Measurements from ENCODE around the gene TOX3. TPM values are rescaled to one million over a fixed set of nuclear protein-coding genes. Genes with fewer than 3 reads are reported as not detected.

Gene TOX3
- total and polyA plus RNA-seq, 2 experiments from 2014 or later: not detected

- H3F3A ChIP-seq (ENCODE audit: insufficient read depth): no peaks in the 10 kb centered on the region
- in situ Hi-C loops (cut with MboI): no loop called here
- WGBS, 2 experiments (ENCODE audit: low coverage in 1 of 2, low lambda C conversion rate in 2 of 2, missing lambda C conversion rate in 2 of 2): 15 to 17% methylated on average over 1 of the region's 1 CpG
Observed at GRCh38 chr16:52568495-52568894, 21.6 kb upstream of the TOX3 start.

GRCh38 chr16:52567193-52567592 is 20.2 kb upstream of the TOX3 start:
- Histone ChIP-seq H3K4me2 (ENCODE audit: unreplicated experiment) (no peak overlapping the region), H3K4me1 (ENCODE audit: insufficient read depth) (no peaks in the 10 kb centered on the region), H3K27me3 (replicated peaks; ENCODE audit: insufficient read depth) (no peaks in the 10 kb centered on the region), H3K9me2 (ENCODE audit: insufficient read depth) (no peaks in the 10 kb centered on the region), H3K4me3 (no peak overlapping the region), H4K20me1 (ENCODE audit: insufficient read depth) (no peaks in the 10 kb centered on the region), H3K9me3 (ENCODE audit: low read depth) (no peaks in the 10 kb centered on the region), H3K79me2 (ENCODE audit: insufficient read depth) (no peaks in the 10 kb centered on the region), H3K9ac (no peak overlapping the region), H3K27ac (no peak overlapping the region), H3K36me3 (ENCODE audit: low read depth) (no peaks in the 10 kb centered on the region), H3F3A (ENCODE audit: insufficient read depth) (no peaks in the 10 kb centered on the region), H2AFZ (no peak overlapping the region)
- 8% methylated on average over 4 of the region's 4 CpGs for WGBS, 2 experiments (ENCODE audit: low coverage in 1 of 2, low lambda C conversion rate in 2 of 2, missing lambda C conversion rate in 2 of 2)
- TF ChIP-seq EZH2 (IDR thresholded peaks at IDR 0.05; ENCODE audit: insufficient read depth, poor library complexity, severe bottlenecking) (no peak), EZH2phosphoT487 (IDR thresholded peaks at IDR 0.05; ENCODE audit: insufficient read depth, low read depth) (no peak)
- DNase-seq: no peak
- in situ Hi-C loops (cut with MboI): no loop called here

More at GRCh38 chr16:52568495-52568894, 21.6 kb upstream of the TOX3 start:
- DNase-seq: no peak
- H3K4me3 ChIP-seq: no peak overlapping the region
- H2AFZ ChIP-seq: no peak overlapping the region
- no peaks in the 10 kb centered on the region for H3K9me3 ChIP-seq (ENCODE audit: low read depth)
- no peaks in the 10 kb centered on the region for H3K9me2 ChIP-seq (ENCODE audit: insufficient read depth)
- TF ChIP-seq EZH2phosphoT487 (IDR thresholded peaks at IDR 0.05; ENCODE audit: insufficient read depth, low read depth): no peak
- TF ChIP-seq EZH2 (IDR thresholded peaks at IDR 0.05; ENCODE audit: insufficient read depth, poor library complexity, severe bottlenecking): no peak
- H3K36me3 ChIP-seq (ENCODE audit: low read depth): no peaks in the 10 kb centered on the region
- no peaks in the 10 kb centered on the region for H3K79me2 ChIP-seq (ENCODE audit: insufficient read depth)
- H3K9ac ChIP-seq: no peak overlapping the region
- no peaks in the 10 kb centered on the region for H4K20me1 ChIP-seq (ENCODE audit: insufficient read depth)
- H3K27ac ChIP-seq: no peak overlapping the region
- H3K4me2 ChIP-seq (ENCODE audit: unreplicated experiment): no peak overlapping the region
- H3K27me3 ChIP-seq (replicated peaks; ENCODE audit: insufficient read depth): no peaks in the 10 kb centered on the region
- no peaks in the 10 kb centered on the region for H3K4me1 ChIP-seq (ENCODE audit: insufficient read depth)

- Histone ChIP-seq H3K9me2 (ENCODE audit: insufficient read depth) (no peaks in the 10 kb centered on the region), H3K4me1 (ENCODE audit: insufficient read depth) (no peaks in the 10 kb centered on the region), H3K36me3 (ENCODE audit: low read depth) (no peaks in the 10 kb centered on the region), H4K20me1 (ENCODE audit: insufficient read depth) (no peaks in the 10 kb centered on the region), H3K9me3 (ENCODE audit: low read depth) (no peaks in the 10 kb centered on the region), H3K4me3 (no peak overlapping the region), H3K27me3 (replicated peaks; ENCODE audit: insufficient read depth) (no peaks in the 10 kb centered on the region), H3K4me2 (ENCODE audit: unreplicated experiment) (no peak overlapping the region), H3K9ac (no peak overlapping the region), H3K79me2 (ENCODE audit: insufficient read depth) (no peaks in the 10 kb centered on the region), H3K27ac (no peak overlapping the region), H2AFZ (no peak overlapping the region), H3F3A (ENCODE audit: insufficient read depth) (no peaks in the 10 kb centered on the region)
- in situ Hi-C loops (cut with MboI): no loop called here
- 24 to 30% methylated on average over 3 of the region's 3 CpGs for WGBS, 2 experiments (ENCODE audit: low coverage in 1 of 2, low lambda C conversion rate in 2 of 2, missing lambda C conversion rate in 2 of 2)
- DNase-seq: no peak
- TF ChIP-seq EZH2phosphoT487 (IDR thresholded peaks at IDR 0.05; ENCODE audit: insufficient read depth, low read depth) (no peak), EZH2 (IDR thresholded peaks at IDR 0.05; ENCODE audit: insufficient read depth, poor library complexity, severe bottlenecking) (no peak)
Observed at GRCh38 chr16:52563767-52564611, 17.0 kb upstream of the TOX3 start.

- H3K9me3 ChIP-seq (ENCODE audit: low read depth): no peaks in the 10 kb centered on the region
- in situ Hi-C loops (cut with MboI): no loop called here
- no peak for DNase-seq
- no peak overlapping the region for H2AFZ ChIP-seq
- no peak overlapping the region for H3K9ac ChIP-seq
- no peak overlapping the region for H3K4me2 ChIP-seq (ENCODE audit: unreplicated experiment)
- H3K4me1 ChIP-seq (ENCODE audit: insufficient read depth): no peaks in the 10 kb centered on the region
- H3K27ac ChIP-seq: no peak overlapping the region
- WGBS, 2 experiments (ENCODE audit: low coverage in 1 of 2, low lambda C conversion rate in 2 of 2, missing lambda C conversion rate in 2 of 2): 21 to 32% methylated on average over 5 of the region's 5 CpGs
- no peaks in the 10 kb centered on the region for H4K20me1 ChIP-seq (ENCODE audit: insufficient read depth)
- H3K79me2 ChIP-seq (ENCODE audit: insufficient read depth): no peaks in the 10 kb centered on the region
- TF ChIP-seq EZH2phosphoT487 (IDR thresholded peaks at IDR 0.05; ENCODE audit: insufficient read depth, low read depth) (no peak), EZH2 (IDR thresholded peaks at IDR 0.05; ENCODE audit: insufficient read depth, poor library complexity, severe bottlenecking) (no peak)
- no peaks in the 10 kb centered on the region for H3F3A ChIP-seq (ENCODE audit: insufficient read depth)
- H3K27me3 ChIP-seq (replicated peaks; ENCODE audit: insufficient read depth): no peaks in the 10 kb centered on the region
- no peaks in the 10 kb centered on the region for H3K9me2 ChIP-seq (ENCODE audit: insufficient read depth)
- H3K4me3 ChIP-seq: no peak overlapping the region
- H3K36me3 ChIP-seq (ENCODE audit: low read depth): no peaks in the 10 kb centered on the region
Observed at GRCh38 chr16:52562770-52563169, 15.8 kb upstream of the TOX3 start.
